RCC 7860 (cell line): ENCODE data around the gene GDF11.
A peak's percentile ranks its signal among the peaks of the same experiment; 100 is the strongest.

Source experiments
- DNase-seq: peaks from one replicate; pipeline ENCODE4 v3.0.0-alpha.2; 2015; ENCODE audit warnings: low spot score
- FAIRE-seq: peaks from 2 replicates; lab custom pipeline; 2012; peaks lifted over from hg19 to GRCh38; lab: Jason Lieb, UNC

Gene GDF11

GRCh38 chr12:55721601-55722213 is 21.2 kb upstream of the GDF11 start:
- no peak for FAIRE-seq
- DNase-seq, result no peak

GRCh38 chr12:55722948-55723347 is 20.0 kb upstream of the GDF11 start:
- no peak for FAIRE-seq
- peak; percentile 35 for DNase-seq

GRCh38 chr12:55723516-55724225 is 19.3 kb upstream of the GDF11 start:
- FAIRE-seq, result no peak
- DNase-seq, result no peak

- DNase-seq, result no peak
- FAIRE-seq, result no peak
Observed at GRCh38 chr12:55724226-55724939, 18.5 kb upstream of the GDF11 start.

GRCh38 chr12:55724940-55725309 is 18.0 kb upstream of the GDF11 start:
- FAIRE-seq (no peak), DNase-seq (no peak)

GRCh38 chr12:55725556-55725955 is 17.4 kb upstream of the GDF11 start:
- no peak for FAIRE-seq

GRCh38 chr12:55726971-55727370 is 16.0 kb upstream of the GDF11 start:
- FAIRE-seq, result no peak

More at GRCh38 chr12:55725556-55725955, 17.4 kb upstream of the GDF11 start:
- DNase-seq, result no peak

GRCh38 chr12:55727643-55728185 is 15.2 kb upstream of the GDF11 start:
- FAIRE-seq (no peak), DNase-seq (peak; percentile 74)

More at GRCh38 chr12:55726971-55727370, 16.0 kb upstream of the GDF11 start:
- DNase-seq, result no peak

- FAIRE-seq, result no peak
- no peak for DNase-seq
Observed at GRCh38 chr12:55728186-55728938, 14.6 kb upstream of the GDF11 start.

GRCh38 chr12:55728939-55729818 is 13.7 kb upstream of the GDF11 start, which contains the start of gene CD63:
Gene CD63, minus strand, starts transcription at chr12:55729009. Its CDS starts 668 bp downstream, at chr12:55728341.
- peak; percentile 51 for FAIRE-seq
- peak; percentile 78 for DNase-seq

- no peak for FAIRE-seq
- peak; percentile 52 for DNase-seq
Observed at GRCh38 chr12:55729819-55730818, 12.8 kb upstream of the GDF11 start.

GRCh38 chr12:55732288-55732687 is 10.6 kb upstream of the GDF11 start:
- DNase-seq (no peak), FAIRE-seq (no peak)

- no peak for DNase-seq
- no peak for FAIRE-seq
Observed at GRCh38 chr12:55733021-55733555, 9.8 kb upstream of the GDF11 start.

- DNase-seq (no peak), FAIRE-seq (no peak)
Observed at GRCh38 chr12:55733858-55734257, 9.1 kb upstream of the GDF11 start.

GRCh38 chr12:55734595-55734994 is 8.3 kb upstream of the GDF11 start:
- no peak for DNase-seq
- no peak for FAIRE-seq

GRCh38 chr12:55736076-55736475 is 6.8 kb upstream of the GDF11 start:
- no peak for FAIRE-seq
- DNase-seq, result no peak

GRCh38 chr12:55736780-55737580 is 5.9 kb upstream of the GDF11 start:
- DNase-seq (peak; percentile 55), FAIRE-seq (no peak)
